Measurements from ENCODE around the gene CCNYL1. TPM values are rescaled to one million over a fixed set of nuclear protein-coding genes. Genes with fewer than 3 reads are reported as not detected.

CCNYL1 gene
- total RNA-seq, 1 donor from 2014 or later = 25.6 TPM

DNA sequence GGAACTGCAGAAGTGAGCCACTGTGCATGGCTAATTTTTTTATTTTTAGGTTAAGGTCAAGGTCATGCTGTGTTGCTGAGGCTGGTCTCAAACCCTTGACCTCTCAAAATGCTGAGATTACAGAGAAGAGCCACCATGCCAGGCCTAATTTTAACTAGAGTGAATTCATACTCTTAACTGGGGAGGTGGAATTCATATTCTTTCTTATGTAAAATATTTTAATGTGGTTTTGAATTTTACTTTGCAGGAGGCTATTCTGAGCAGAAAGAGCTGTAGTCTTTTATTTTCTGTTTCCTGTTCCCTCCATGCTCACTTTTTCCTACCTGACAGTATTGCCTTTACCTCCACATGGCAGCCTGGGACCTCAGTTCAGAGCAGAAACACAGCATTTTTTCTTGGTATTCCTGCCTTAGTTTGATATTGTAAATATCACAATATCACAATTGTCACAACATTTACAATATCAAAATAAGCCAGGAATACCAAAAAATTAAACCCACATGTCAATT is 37.1 kb upstream of the CCNYL1 start:
- intact Hi-C loops (cut with DNase I) = no loop called here
- Histone ChIP-seq H3K27me3 (ENCODE audit: low read depth) (no peaks in the 10 kb centered on the region), H3K4me3 (no peak overlapping the region), H3K9me3 (no peaks in the 10 kb centered on the region), H3K36me3 (no peaks in the 10 kb centered on the region), H3K4me1 (no peaks in the 10 kb centered on the region), H3K27ac (no peak overlapping the region)
- ATAC-seq (no peak), DNase-seq (no peak)
- TF ChIP-seq, protein P1, sequence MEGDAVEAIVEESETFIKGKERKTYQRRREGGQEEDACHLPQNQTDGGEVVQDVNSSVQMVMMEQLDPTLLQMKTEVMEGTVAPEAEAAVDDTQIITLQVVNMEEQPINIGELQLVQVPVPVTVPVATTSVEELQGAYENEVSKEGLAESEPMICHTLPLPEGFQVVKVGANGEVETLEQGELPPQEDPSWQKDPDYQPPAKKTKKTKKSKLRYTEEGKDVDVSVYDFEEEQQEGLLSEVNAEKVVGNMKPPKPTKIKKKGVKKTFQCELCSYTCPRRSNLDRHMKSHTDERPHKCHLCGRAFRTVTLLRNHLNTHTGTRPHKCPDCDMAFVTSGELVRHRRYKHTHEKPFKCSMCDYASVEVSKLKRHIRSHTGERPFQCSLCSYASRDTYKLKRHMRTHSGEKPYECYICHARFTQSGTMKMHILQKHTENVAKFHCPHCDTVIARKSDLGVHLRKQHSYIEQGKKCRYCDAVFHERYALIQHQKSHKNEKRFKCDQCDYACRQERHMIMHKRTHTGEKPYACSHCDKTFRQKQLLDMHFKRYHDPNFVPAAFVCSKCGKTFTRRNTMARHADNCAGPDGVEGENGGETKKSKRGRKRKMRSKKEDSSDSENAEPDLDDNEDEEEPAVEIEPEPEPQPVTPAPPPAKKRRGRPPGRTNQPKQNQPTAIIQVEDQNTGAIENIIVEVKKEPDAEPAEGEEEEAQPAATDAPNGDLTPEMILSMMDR (IDR thresholded peaks at IDR 0.05) = no peak

DNA sequence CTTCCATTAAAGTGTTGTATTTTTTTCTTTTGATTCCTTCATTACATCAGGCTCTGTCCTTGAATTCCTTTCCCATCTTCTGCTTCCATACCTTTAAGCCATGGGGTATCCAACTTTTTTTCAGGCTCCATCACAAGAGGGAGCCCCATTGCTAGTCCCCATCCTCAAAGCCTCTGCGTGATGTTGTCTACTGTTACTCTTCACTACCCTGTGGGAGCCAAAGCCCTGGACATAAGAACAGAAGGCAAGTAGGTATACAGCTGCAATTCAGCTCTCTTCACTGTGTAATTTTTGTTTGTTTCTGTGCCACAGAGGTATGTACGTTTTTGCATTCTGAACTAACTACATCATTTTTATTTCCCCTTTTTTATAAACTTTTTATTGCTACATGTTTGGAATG is 36.6 kb upstream of the CCNYL1 start:
- Histone ChIP-seq H3K27ac (no peak overlapping the region), H3K4me3 (no peak overlapping the region), H3K9me3 (no peaks in the 10 kb centered on the region), H3K4me1 (no peaks in the 10 kb centered on the region), H3K36me3 (no peaks in the 10 kb centered on the region), H3K27me3 (ENCODE audit: low read depth) (no peaks in the 10 kb centered on the region)
- no peak for DNase-seq
- ATAC-seq = no peak
- intact Hi-C loops (cut with DNase I) = no loop called here
- TF ChIP-seq, protein P1 (IDR thresholded peaks at IDR 0.05) = no peak

DNA sequence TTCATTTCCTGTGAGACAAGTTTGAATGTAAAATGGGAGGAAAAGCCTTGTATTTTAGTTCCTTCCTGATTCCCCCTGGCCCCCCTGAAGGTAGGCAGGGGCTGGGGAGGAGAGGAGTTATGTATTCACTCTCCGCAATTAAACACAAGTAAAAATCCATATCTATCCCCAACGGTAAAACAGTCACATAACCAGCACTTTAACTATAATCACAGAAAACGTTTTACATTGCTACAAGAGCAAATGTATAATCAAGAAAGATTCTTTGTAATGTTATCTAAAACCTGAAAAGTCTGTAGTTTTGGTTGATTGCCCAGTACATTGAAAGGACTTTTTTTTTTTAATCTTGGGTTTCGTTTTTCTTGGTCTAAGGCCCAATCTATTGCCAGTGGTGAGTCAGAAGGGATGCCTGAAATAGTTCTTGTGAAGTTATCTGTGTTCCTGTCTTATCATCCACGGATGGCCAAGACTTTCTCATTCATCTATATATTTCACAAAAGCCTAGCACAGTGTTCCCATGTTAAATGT is 34.5 kb upstream of the CCNYL1 start:
- TF ChIP-seq, protein P1 (IDR thresholded peaks at IDR 0.05) = no peak
- Histone ChIP-seq H3K36me3 (no peaks in the 10 kb centered on the region), H3K4me1 (no peaks in the 10 kb centered on the region), H3K9me3 (no peaks in the 10 kb centered on the region), H3K27ac (no peak overlapping the region), H3K27me3 (ENCODE audit: low read depth) (no peaks in the 10 kb centered on the region), H3K4me3 (no peak overlapping the region)
- no peak for DNase-seq
- no peak for ATAC-seq
- intact Hi-C loops (cut with DNase I) = no loop called here

DNA sequence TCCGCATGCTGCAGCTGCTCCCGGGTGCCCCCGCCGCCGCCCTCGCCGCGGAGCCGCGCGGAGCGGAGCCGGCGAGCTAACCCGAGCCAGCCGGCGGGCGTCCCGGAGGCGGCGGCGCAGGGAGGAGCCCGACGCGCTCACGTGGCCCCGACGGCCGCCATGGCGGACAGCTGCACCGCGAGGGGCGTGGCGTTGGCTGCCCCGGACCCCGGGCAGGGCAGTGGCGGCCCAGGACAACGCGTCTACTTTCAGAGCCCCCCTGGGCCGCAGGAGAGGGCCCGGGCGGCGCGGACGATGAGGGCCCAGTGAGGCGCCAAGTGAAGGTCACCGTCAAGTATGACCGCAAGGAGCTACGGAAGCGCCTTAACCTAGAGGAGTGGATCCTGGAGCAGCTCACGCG is 30.0 kb upstream of the CCNYL1 start:
- DNase-seq = no peak
- peak overlapping the region; percentile 17 for H3K4me3 ChIP-seq
- H3K27me3 ChIP-seq (ENCODE audit: low read depth) = no peaks in the 10 kb centered on the region
- no peak overlapping the region for H3K27ac ChIP-seq
- no peaks in the 10 kb centered on the region for H3K36me3 ChIP-seq
- peak; percentile 54 to 74 for ATAC-seq
- intact Hi-C loops (cut with DNase I) = no loop called here
- TF ChIP-seq, protein P1 (IDR thresholded peaks at IDR 0.05) = no peak
- no peaks in the 10 kb centered on the region for H3K9me3 ChIP-seq
- H3K4me1 ChIP-seq = no peaks in the 10 kb centered on the region

DNA sequence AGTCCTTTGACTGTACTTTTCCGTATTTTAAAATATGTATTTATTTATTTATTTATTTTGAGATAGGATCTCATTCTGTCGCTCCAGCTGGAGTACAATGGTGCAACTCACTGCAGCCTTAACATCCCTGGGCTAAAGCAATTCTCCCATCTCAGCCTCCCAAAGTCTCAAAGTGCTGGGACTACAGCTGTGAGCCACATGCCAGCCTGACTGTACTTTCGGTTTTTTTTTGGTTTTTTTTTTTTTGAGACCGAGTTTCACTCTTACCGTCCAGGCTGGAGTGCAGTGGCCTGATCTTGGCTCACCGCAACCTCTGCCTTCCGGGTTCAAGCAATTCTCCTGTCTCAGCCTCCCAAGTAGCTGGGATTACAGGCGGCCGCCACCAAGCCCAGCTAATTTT is 28.9 kb upstream of the CCNYL1 start:
- Histone ChIP-seq H3K36me3 (no peaks in the 10 kb centered on the region), H3K27me3 (ENCODE audit: low read depth) (no peaks in the 10 kb centered on the region), H3K27ac (no peak overlapping the region), H3K9me3 (no peaks in the 10 kb centered on the region), H3K4me3 (no peak overlapping the region), H3K4me1 (no peaks in the 10 kb centered on the region)
- no peak for DNase-seq
- ATAC-seq = no peak
- TF ChIP-seq, protein P1 (IDR thresholded peaks at IDR 0.05) = no peak
- intact Hi-C loops (cut with DNase I) = no loop called here
